CD4-positive, alpha-beta T cell (primary cell): Measurements from ENCODE around the gene IFITM5. TPM values are rescaled to one million over a fixed set of nuclear protein-coding genes. Genes with fewer than 3 reads are reported as not detected.

Experiments
- ATAC-seq: fragments of 200-7000 bp; cut with Tn5 transposase; one replicate; pipeline ENCODE4 v1.10.0; 2022; ENCODE audit warnings: mild to moderate bottlenecking; ENCODE audit not compliant: poor library complexity
- CTCF ChIA-PET: fragments of 350-600 bp; sonication (Branson Sonifier 250); formaldehyde crosslinking; loops from one replicate; lab custom pipeline; 2021; ENCODE audit warnings: antibody characterized with exemption, inconsistent platforms; lab: Charles Lee
- POLR2A ChIA-PET: fragments of 350-600 bp; sonication (Branson Sonifier 250); formaldehyde crosslinking; loops from one replicate; lab custom pipeline; 2021; ENCODE audit warnings: antibody characterized with exemption, inconsistent platforms; lab: Charles Lee
- DNase-seq, 14 experiments: peaks; one replicate each; pipeline ENCODE4 v3.0.0-alpha.2; 2013 to 2020; ENCODE audit warnings: mixed read lengths in 2 of 14
- H3K27ac ChIP-seq, 2 donors: one replicate each; pipeline versions ENCODE4 v1.5.1 to v1.7.0; 2013; ENCODE audit warnings: low read length in 2 of 2, low read depth in 1 of 2, mild to moderate bottlenecking in 1 of 2
- H3K27me3 ChIP-seq, 2 experiments: 1 replicate in 1 of 2; 2 replicates in 1 of 2; pipeline versions ENCODE4 v1.6.1 to v1.7.0; 2013; ENCODE audit warnings: low read length in 2 of 2, control low read depth in 1 of 2, mild to moderate bottlenecking in 1 of 2, moderate library complexity in 1 of 2; ENCODE audit not compliant: insufficient read depth in 2 of 2, control insufficient read depth in 1 of 2
- H3K36me3 ChIP-seq: one replicate; pipeline ENCODE4 v1.6.1; 2013; ENCODE audit warnings: low read length, control low read depth; ENCODE audit not compliant: insufficient read depth
- H3K4me1 ChIP-seq: one replicate; pipeline ENCODE4 v1.6.1; 2013; ENCODE audit warnings: low read length, control low read depth; ENCODE audit not compliant: insufficient read depth
- H3K4me3 ChIP-seq: one replicate; pipeline ENCODE4 v1.5.1; 2013; ENCODE audit warnings: mild to moderate bottlenecking, low read length, moderate library complexity
- H3K9me3 ChIP-seq, 2 experiments: 1 replicate in 1 of 2; 2 replicates in 1 of 2; pipeline versions ENCODE4 v1.6.1 to v1.7.0; 2013; ENCODE audit warnings: low read length in 2 of 2, mild to moderate bottlenecking in 2 of 2, control low read depth in 1 of 2, moderate library complexity in 1 of 2; ENCODE audit not compliant: control insufficient read depth in 1 of 2, insufficient read depth in 1 of 2
- H3K27ac Mint-ChIP-seq: one replicate; pipeline ENCODE4 v1.8.0; 2020; ENCODE audit warnings: mixed read lengths
- H3K27me3 Mint-ChIP-seq: one replicate; pipeline ENCODE4 v1.8.0; 2021; ENCODE audit warnings: mixed read lengths
- H3K36me3 Mint-ChIP-seq: one replicate; pipeline ENCODE4 v1.8.0; 2021; ENCODE audit warnings: low read depth, mixed read lengths
- H3K4me1 Mint-ChIP-seq: one replicate; pipeline ENCODE4 v1.8.0; 2021; ENCODE audit warnings: low read depth, mixed read lengths
- H3K4me3 Mint-ChIP-seq: one replicate; pipeline ENCODE4 v1.8.0; 2020; ENCODE audit warnings: mild to moderate bottlenecking, mixed read lengths
- H3K9me3 Mint-ChIP-seq: one replicate; pipeline ENCODE4 v1.8.0; 2020; ENCODE audit warnings: mixed read lengths
- intact Hi-C, 2 experiments: fragments of 100-400 bp; cut with DNase I in 1 of 2; cut with micrococcal nuclease in 1 of 2; formaldehyde crosslinking; loops; one replicate each; pipeline versions ENCODE4 v1.15.1 to v1.9.0; 2023 to 2025; cut with DNase I, micrococcal nuclease
- total RNA-seq, 174 experiments: library from RNA in 2 of 174; stranded (reverse) in 2 of 174; gene quantifications; one replicate each; pipeline ENCODE4 v1.2.3 and lab custom pipeline; 2021 to 2026
- TF ChIP-seq, protein P1 (sequence below): fragments of 200-600 bp; IDR thresholded peaks from one replicate; pipeline ENCODE4 v1.8.0; 2022; ENCODE audit warnings: antibody characterized with exemption, mild to moderate bottlenecking

The IFITM5 gene
- total RNA-seq, 2 experiments from 2014 or later = not detected

DNA sequence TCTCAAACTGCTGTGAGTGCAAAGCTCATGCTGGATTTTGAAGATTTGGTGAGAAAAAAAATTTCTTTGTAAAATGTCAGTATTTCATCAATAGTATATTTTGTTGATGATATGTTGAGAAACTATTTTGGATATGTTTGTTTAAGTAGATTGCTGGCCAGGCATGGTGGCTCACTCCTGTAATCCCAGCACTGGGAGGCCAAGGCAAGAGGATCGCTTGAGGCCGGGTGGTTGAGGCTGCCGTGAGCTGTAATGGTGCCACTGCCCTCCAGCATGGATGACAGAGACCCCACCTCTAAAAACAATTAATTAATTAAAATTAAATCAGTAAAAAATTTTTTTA, 28.2 kb upstream of the IFITM5 start:
- intact Hi-C loops = no loop called here
- POLR2A ChIA-PET = interaction anchor here (1.0 to 3.2 kb wide), 5 partner anchors 10 to 179 kb away, joined by 3 to 14 read pairs (median 8); no protein-coding TSS in a partner anchor

DNA sequence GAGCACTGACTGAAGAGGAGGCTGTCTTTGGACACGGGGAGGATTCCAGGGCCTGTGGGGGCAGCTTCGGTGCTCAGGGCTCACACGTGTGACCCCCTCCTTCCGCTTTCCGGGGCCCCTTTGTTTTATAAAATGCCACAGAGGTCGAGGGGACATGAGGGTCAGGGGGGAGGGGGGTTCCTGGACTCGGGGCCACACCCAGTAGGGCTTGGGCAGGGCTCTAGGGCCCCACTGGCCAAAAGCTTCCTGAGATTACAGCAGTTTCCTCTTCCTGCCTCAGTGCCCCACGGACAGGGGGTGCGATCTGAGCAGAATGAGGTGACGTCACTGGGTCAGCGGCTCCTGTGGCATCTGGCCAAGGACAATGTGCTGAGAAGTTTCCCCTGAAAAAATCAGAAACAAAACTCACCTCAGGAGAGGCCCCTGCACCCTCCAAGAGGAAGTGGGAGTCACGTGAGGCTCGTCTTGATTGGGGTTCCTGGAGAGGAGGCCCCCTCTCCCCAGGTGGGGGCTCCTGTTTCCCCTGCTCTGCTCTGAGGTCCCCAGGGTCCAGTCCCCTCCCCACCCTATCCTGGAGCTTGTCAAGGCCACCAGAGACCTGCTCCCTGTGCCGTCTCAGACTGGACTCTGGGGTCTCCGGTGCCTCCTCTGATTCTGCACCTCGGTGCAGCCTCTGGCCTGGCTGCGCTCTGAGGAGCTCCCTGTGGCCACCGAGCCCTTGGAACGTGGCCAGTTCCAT, 27.7 kb upstream of the IFITM5 start:
- no peaks in the 10 kb centered on the region for H3K36me3 Mint-ChIP-seq
- H3K9me3 ChIP-seq = no peaks in the 10 kb centered on the region
- peak overlapping the region; percentile 59 for H3K4me3 Mint-ChIP-seq
- H3K27ac Mint-ChIP-seq = peak overlapping the region; percentile 83
- intact Hi-C loops = no loop called here
- no peaks in the 10 kb centered on the region for H3K27me3 Mint-ChIP-seq
- H3K36me3 ChIP-seq = no peaks in the 10 kb centered on the region
- no peaks in the 10 kb centered on the region for H3K27me3 ChIP-seq
- CTCF ChIA-PET = no interaction called here
- peak overlapping the region; percentile 71 to 89 for H3K27ac ChIP-seq
- TF ChIP-seq, protein P1, sequence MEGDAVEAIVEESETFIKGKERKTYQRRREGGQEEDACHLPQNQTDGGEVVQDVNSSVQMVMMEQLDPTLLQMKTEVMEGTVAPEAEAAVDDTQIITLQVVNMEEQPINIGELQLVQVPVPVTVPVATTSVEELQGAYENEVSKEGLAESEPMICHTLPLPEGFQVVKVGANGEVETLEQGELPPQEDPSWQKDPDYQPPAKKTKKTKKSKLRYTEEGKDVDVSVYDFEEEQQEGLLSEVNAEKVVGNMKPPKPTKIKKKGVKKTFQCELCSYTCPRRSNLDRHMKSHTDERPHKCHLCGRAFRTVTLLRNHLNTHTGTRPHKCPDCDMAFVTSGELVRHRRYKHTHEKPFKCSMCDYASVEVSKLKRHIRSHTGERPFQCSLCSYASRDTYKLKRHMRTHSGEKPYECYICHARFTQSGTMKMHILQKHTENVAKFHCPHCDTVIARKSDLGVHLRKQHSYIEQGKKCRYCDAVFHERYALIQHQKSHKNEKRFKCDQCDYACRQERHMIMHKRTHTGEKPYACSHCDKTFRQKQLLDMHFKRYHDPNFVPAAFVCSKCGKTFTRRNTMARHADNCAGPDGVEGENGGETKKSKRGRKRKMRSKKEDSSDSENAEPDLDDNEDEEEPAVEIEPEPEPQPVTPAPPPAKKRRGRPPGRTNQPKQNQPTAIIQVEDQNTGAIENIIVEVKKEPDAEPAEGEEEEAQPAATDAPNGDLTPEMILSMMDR = no peak
- H3K4me3 ChIP-seq = peak overlapping the region; percentile 12
- peaks cover 67% of the 10 kb centered on the region for H3K4me1 Mint-ChIP-seq
- peak in 8 of 14 experiments; percentile 50 to 90 (median 69) for DNase-seq
- peaks cover 73% of the 10 kb centered on the region for H3K4me1 ChIP-seq
- no peaks in the 10 kb centered on the region for H3K9me3 Mint-ChIP-seq
- ATAC-seq = peak; percentile 60
- POLR2A ChIA-PET = interaction anchor here (0.5 to 3.2 kb wide), 7 partner anchors 9 to 179 kb away, joined by 3 to 14 read pairs (median 5); no protein-coding TSS in a partner anchor

More for the DNA sequence above, 28.2 kb upstream of the IFITM5 start:
- Mint-ChIP-seq H3K27ac (peak overlapping the region; percentile 83), H3K4me1 (peaks cover 67% of the 10 kb centered on the region), H3K36me3 (no peaks in the 10 kb centered on the region), H3K4me3 (peak overlapping the region; percentile 59), H3K9me3 (no peaks in the 10 kb centered on the region), H3K27me3 (no peaks in the 10 kb centered on the region)
- no peaks in the 10 kb centered on the region for H3K36me3 ChIP-seq
- TF ChIP-seq, protein P1 = no peak
- DNase-seq (no peak), ATAC-seq (no peak)
- no peak overlapping the region for H3K4me3 ChIP-seq
- no peaks in the 10 kb centered on the region for H3K27me3 ChIP-seq
- no peaks in the 10 kb centered on the region for H3K9me3 ChIP-seq
- CTCF ChIA-PET = no interaction called here
- H3K4me1 ChIP-seq = peaks cover 74% of the 10 kb centered on the region
- peak overlapping the region; percentile 71 to 89 for H3K27ac ChIP-seq

DNA sequence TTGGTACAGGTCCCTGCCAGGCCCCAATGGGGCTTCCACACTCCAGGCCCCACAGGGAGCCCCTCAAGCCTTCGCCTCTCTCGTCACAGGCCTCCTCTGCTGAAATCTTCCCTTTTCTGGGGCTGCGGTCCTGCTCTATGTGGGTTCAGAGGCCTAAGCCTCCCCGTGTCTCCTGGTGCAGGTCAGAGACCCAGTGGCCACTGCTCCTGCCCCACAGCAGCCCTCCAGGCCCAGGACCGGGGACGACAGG, 27.2 kb upstream of the IFITM5 start:
- Mint-ChIP-seq H3K9me3 (no peaks in the 10 kb centered on the region), H3K4me1 (peaks cover 62% of the 10 kb centered on the region), H3K27ac (peak overlapping the region; percentile 83), H3K27me3 (no peaks in the 10 kb centered on the region), H3K4me3 (peak overlapping the region; percentile 48), H3K36me3 (no peaks in the 10 kb centered on the region)
- ATAC-seq = no peak
- no peaks in the 10 kb centered on the region for H3K27me3 ChIP-seq
- no peaks in the 10 kb centered on the region for H3K9me3 ChIP-seq
- TF ChIP-seq, protein P1 = no peak
- peak overlapping the region; percentile 71 to 89 for H3K27ac ChIP-seq
- ChIA-PET CTCF (no interaction called here), POLR2A (interaction anchor here (1.1 to 1.7 kb wide), 3 partner anchors 17 to 40 kb away, joined by 4 to 11 read pairs (median 5); no protein-coding TSS in a partner anchor)
- intact Hi-C loops = no loop called here
- peaks cover 68% of the 10 kb centered on the region for H3K4me1 ChIP-seq
- H3K4me3 ChIP-seq = peak overlapping the region; percentile 12
- no peak for DNase-seq
- no peaks in the 10 kb centered on the region for H3K36me3 ChIP-seq
